PC-3 (cell line): Measurements from ENCODE around the gene PDHB. TPM values are rescaled to one million over a fixed set of nuclear protein-coding genes. Genes with fewer than 3 reads are reported as not detected.
A peak's percentile ranks its signal among the peaks of the same experiment; 100 is the strongest.

Experiments
- ATAC-seq: fragments of 200-7000 bp; cut with Tn5 transposase; 2 replicates; pipeline ENCODE4 v1.9.1; 2020; ENCODE audit warnings: mild to moderate bottlenecking, moderate library complexity
- BruUV-seq: library from RNA; stranded (reverse); fragments of 400-500 nt; replicated peaks from 2 replicates; lab custom pipeline; 2021; lab: Mats Ljungman, UMichigan
- CTCF ChIA-PET: fragments of 300-600 bp; sonication (Branson Sonifier 250); formaldehyde crosslinking; loops from one replicate; lab custom pipeline; 2022; ENCODE audit warnings: antibody characterized with exemption; lab: Charles Lee
- POLR2A ChIA-PET: fragments of 300-600 bp; sonication (Branson Sonifier 250); formaldehyde crosslinking; loops from one replicate; lab custom pipeline; 2022; ENCODE audit warnings: antibody characterized with exemption; ENCODE audit not compliant: unreplicated experiment; lab: Charles Lee
- DNase-seq: peaks from one replicate; pipeline ENCODE4 v3.0.0-alpha.2; 2015
- H2AFZ ChIP-seq: fragments of 300-600 bp; sonication (generic); 2 replicates; pipeline ENCODE4 v1.6.0; 2016; ENCODE audit warnings: antibody characterized with exemption, low read length
- H3F3A ChIP-seq: fragments of 300-600 bp; sonication (generic); one replicate; pipeline ENCODE4 v1.6.0; 2017; ENCODE audit warnings: antibody characterized with exemption, low read length, control low read depth, mild to moderate bottlenecking; ENCODE audit not compliant: unreplicated experiment
- H3K27ac ChIP-seq: fragments of 300-600 bp; sonication (generic); 2 replicates; pipeline ENCODE4 v1.5.1; 2016; ENCODE audit warnings: mild to moderate bottlenecking, low read length
- H3K27me3 ChIP-seq: fragments of 300-600 bp; sonication (generic); 2 replicates; pipeline ENCODE4 v1.6.1; 2016; ENCODE audit warnings: low read length, mixed read lengths
- H3K36me3 ChIP-seq: fragments of 300-600 bp; sonication (generic); 2 replicates; pipeline ENCODE4 v1.6.1; 2016; ENCODE audit warnings: low read depth, mixed run types, low read length, mixed read lengths
- H3K4me1 ChIP-seq: fragments of 300-600 bp; sonication (generic); 2 replicates; pipeline ENCODE4 v1.5.1; 2016; ENCODE audit warnings: low read length; ENCODE audit not compliant: insufficient read depth
- H3K4me2 ChIP-seq: fragments of 300-600 bp; sonication (generic); 2 replicates; pipeline ENCODE4 v1.6.0; 2016; ENCODE audit warnings: low read length
- H3K4me3 ChIP-seq: fragments of 300-600 bp; sonication (generic); 2 replicates; pipeline ENCODE4 v1.5.1; 2016; ENCODE audit warnings: mild to moderate bottlenecking, low read length, mixed read lengths
- H3K79me2 ChIP-seq: fragments of 300-600 bp; sonication (generic); 2 replicates; pipeline ENCODE4 v1.6.1; 2017; ENCODE audit warnings: low read length, mixed read lengths
- H3K9ac ChIP-seq: fragments of 300-600 bp; sonication (generic); 2 replicates; pipeline ENCODE4 v1.6.0; 2016; ENCODE audit warnings: mild to moderate bottlenecking, low read length
- H3K9me2 ChIP-seq: fragments of 300-600 bp; sonication (generic); replicated peaks from 2 replicates; pipeline ENCODE4 v1.6.1; 2016; ENCODE audit warnings: mixed run types, low read length, mixed read lengths
- H3K9me3 ChIP-seq: fragments of 300-600 bp; sonication (generic); 2 replicates; pipeline ENCODE4 v1.6.1; 2016; ENCODE audit warnings: low read length, mixed read lengths
- H4K20me1 ChIP-seq: fragments of 300-600 bp; sonication (generic); 2 replicates; pipeline ENCODE4 v1.6.1; 2016; ENCODE audit warnings: low read length, mixed read lengths
- EZH2 ChIP-seq: fragments of 300-600 bp; sonication (generic); IDR thresholded peaks from one replicate; pipeline ENCODE4 v1.6.1; 2017; ENCODE audit warnings: antibody characterized with exemption, mild to moderate bottlenecking, low read length; ENCODE audit not compliant: unreplicated experiment
- EZH2phosphoT487 ChIP-seq: fragments of 300-600 bp; sonication (generic); IDR thresholded peaks from 2 replicates; pipeline ENCODE4 v1.6.1; 2018; ENCODE audit warnings: mild to moderate bottlenecking, antibody characterized with exemption, low read length, borderline replicate concordance
- intact Hi-C: fragments of 100-400 bp; cut with micrococcal nuclease; formaldehyde crosslinking; loops from 2 replicates; pipeline ENCODE4 v1.9.0; 2023
- total RNA-seq: library from RNA; depleted of rRNA; stranded (reverse); fragments of >200 nt; gene quantifications from 2 replicates; pipeline ENCODE4 v1.2.3, GENCODE V29; 2014
- TF ChIP-seq, protein P1 (sequence below): fragments of 300-600 bp; sonication (generic); conservative IDR thresholded peaks from 2 replicates; pipeline ENCODE4 v1.5.1; 2017; ENCODE audit warnings: antibody characterized with exemption, low read depth, mild to moderate bottlenecking, low read length

The PDHB gene
- total RNA-seq, 1 experiment from 2014 or later = 103 TPM

DNA sequence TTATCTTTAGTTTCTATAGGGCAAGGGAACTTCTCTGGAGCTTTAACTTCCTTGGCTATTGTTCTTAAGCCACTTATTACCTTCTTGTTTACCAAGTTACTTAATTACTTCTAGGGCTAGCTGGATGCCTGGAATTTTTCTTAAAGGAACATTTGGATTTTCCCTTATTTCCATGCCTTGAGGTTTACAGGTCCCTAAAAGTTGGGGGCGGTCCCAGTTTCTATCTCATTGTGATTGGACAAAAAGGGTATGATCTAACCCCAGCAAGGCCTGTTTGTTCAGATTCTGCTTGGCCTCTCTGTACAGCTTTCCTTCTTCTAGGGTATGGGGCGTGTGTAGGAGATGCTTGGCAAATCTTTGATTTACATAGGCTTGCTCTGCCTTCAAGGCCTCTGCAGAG is 17.4 kb downstream of the PDHB start:
- H3K4me1 ChIP-seq = peaks cover 21% of the 10 kb centered on the region
- H3K9me2 ChIP-seq = no peaks in the 10 kb centered on the region
- POLR2A ChIA-PET = interaction anchor here (0.6 kb wide), 1 partner anchor 81 kb away, joined by 3 read pairs; no protein-coding TSS in a partner anchor
- no peak overlapping the region for H3K9ac ChIP-seq
- H4K20me1 ChIP-seq = no peaks in the 10 kb centered on the region
- no peak overlapping the region for H2AFZ ChIP-seq
- H3K27me3 ChIP-seq = no peaks in the 10 kb centered on the region
- H3F3A ChIP-seq = peaks cover 5% of the 10 kb centered on the region
- BruUV-seq = no TSS peak
- no peak for DNase-seq
- intact Hi-C loops = loop anchor here (10.0 kb wide), 1 partner anchor 231 kb away; no protein-coding TSS in a partner anchor
- ATAC-seq = no peak
- H3K9me3 ChIP-seq = no peaks in the 10 kb centered on the region
- H3K4me2 ChIP-seq = no peak overlapping the region
- no peaks in the 10 kb centered on the region; the same call in 1 of the 2 replicates for H3K36me3 ChIP-seq
- CTCF ChIA-PET = interaction anchor here (0.7 kb wide), 1 partner anchor 193 kb away, joined by 3 read pairs; no protein-coding TSS in a partner anchor
- H3K27ac ChIP-seq = no peak overlapping the region
- H3K79me2 ChIP-seq = no peaks in the 10 kb centered on the region
- TF ChIP-seq EZH2phosphoT487 (no peak), EZH2 (no peak)
- TF ChIP-seq, protein P1, sequence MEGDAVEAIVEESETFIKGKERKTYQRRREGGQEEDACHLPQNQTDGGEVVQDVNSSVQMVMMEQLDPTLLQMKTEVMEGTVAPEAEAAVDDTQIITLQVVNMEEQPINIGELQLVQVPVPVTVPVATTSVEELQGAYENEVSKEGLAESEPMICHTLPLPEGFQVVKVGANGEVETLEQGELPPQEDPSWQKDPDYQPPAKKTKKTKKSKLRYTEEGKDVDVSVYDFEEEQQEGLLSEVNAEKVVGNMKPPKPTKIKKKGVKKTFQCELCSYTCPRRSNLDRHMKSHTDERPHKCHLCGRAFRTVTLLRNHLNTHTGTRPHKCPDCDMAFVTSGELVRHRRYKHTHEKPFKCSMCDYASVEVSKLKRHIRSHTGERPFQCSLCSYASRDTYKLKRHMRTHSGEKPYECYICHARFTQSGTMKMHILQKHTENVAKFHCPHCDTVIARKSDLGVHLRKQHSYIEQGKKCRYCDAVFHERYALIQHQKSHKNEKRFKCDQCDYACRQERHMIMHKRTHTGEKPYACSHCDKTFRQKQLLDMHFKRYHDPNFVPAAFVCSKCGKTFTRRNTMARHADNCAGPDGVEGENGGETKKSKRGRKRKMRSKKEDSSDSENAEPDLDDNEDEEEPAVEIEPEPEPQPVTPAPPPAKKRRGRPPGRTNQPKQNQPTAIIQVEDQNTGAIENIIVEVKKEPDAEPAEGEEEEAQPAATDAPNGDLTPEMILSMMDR = no peak
- no peak overlapping the region for H3K4me3 ChIP-seq

DNA sequence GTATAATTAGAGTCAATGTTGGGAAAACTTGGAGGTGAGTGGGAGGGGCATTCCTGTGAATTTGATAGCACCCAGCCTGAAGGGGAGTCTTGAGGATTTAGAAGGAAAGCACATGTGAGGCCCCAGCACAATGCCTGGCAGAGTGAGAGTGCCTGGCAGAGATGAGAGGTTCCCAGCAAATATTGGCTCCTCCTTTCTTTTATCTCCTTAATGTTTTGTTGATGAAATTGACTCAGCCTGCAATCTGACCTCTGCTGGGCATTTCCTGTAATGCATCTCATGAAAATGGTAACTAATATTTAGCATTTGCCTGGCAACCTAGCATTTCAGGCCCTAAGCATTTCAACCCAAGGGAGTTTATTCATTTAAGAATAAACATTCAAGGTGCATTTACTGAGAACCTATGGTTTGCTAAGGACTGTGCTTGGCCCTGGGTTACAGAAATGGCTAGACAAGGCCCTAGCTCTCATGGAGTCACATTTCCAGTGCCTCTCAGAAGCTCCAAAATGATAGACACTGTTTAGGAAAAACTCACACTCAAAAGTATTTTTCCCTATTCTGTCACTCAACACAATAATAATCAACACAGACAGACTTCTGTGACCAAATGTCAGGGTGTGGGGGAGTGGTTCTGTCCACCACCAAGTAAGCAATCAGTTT is 19.0 kb downstream of the PDHB start:
- POLR2A ChIA-PET = no interaction called here
- H3K4me3 ChIP-seq = no peak overlapping the region
- DNase-seq = peak; percentile 85

More for the DNA sequence above, 19.0 kb downstream of the PDHB start:
- no peaks in the 10 kb centered on the region for H3K9me2 ChIP-seq
- H3K4me2 ChIP-seq = no peak overlapping the region
- H3K27me3 ChIP-seq = no peaks in the 10 kb centered on the region
- no peaks in the 10 kb centered on the region for H3K79me2 ChIP-seq
- no peak for TF ChIP-seq EZH2phosphoT487
- TF ChIP-seq, protein P1 = peak; percentile 85
- no peaks in the 10 kb centered on the region; the same call in 1 of the 2 replicates for H3K36me3 ChIP-seq
- no TSS peak for BruUV-seq
- H3F3A ChIP-seq = no peaks in the 10 kb centered on the region
- peak overlapping the region; percentile 34 for H3K9ac ChIP-seq
- H3K27ac ChIP-seq = peak overlapping the region; percentile 48
- intact Hi-C loops = loop anchor here (1.0 to 10.0 kb wide), 4 partner anchors 81 to 230 kb away; partner anchors contain the start of genes HTD2 and RPP14
- no peaks in the 10 kb centered on the region for H3K9me3 ChIP-seq
- peak; percentile 71 for ATAC-seq
- H4K20me1 ChIP-seq = no peaks in the 10 kb centered on the region
- H3K4me1 ChIP-seq = peaks cover 6% of the 10 kb centered on the region
- H2AFZ ChIP-seq = no peak overlapping the region
- CTCF ChIA-PET = no interaction called here
